Measurements from ENCODE around the gene ADCY1.

DNA sequence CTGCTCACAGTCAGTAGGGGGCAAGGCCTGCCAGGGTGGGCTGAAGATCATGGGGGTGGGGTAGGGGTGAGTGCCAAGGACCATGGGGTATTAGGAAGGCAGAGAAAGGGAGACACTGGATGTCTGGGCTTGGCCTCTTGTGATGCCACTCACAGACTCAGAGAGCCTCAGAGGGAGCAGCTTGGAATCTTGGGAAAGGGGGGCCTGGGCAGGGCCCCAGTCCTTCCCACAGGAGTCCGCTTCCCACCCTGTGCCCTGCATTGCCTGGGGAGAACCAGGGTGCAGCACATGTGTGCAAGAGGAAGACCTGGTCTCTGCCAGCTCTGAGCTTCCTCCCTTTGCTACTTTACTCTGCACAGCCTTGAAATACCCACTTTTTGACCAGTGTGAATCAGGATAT lies 4.3 kb downstream of the ADCY1 start:
- TF ChIP-seq, protein P1, sequence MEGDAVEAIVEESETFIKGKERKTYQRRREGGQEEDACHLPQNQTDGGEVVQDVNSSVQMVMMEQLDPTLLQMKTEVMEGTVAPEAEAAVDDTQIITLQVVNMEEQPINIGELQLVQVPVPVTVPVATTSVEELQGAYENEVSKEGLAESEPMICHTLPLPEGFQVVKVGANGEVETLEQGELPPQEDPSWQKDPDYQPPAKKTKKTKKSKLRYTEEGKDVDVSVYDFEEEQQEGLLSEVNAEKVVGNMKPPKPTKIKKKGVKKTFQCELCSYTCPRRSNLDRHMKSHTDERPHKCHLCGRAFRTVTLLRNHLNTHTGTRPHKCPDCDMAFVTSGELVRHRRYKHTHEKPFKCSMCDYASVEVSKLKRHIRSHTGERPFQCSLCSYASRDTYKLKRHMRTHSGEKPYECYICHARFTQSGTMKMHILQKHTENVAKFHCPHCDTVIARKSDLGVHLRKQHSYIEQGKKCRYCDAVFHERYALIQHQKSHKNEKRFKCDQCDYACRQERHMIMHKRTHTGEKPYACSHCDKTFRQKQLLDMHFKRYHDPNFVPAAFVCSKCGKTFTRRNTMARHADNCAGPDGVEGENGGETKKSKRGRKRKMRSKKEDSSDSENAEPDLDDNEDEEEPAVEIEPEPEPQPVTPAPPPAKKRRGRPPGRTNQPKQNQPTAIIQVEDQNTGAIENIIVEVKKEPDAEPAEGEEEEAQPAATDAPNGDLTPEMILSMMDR (IDR thresholded peaks at IDR 0.05) = no peak
- TF ChIP-seq EP300 (IDR thresholded peaks at IDR 0.05) (no peak), POLR2AphosphoS5 (IDR thresholded peaks at IDR 0.05) (no peak)

All from suprapubic skin (tissue), 4 donors.